ENCODE results near the gene SLX4. TPM values are rescaled to one million over a fixed set of nuclear protein-coding genes. Genes with fewer than 3 reads are reported as not detected.

The SLX4 gene
- total RNA-seq, 1 donor from 2014 or later = 13.0 TPM

DNA sequence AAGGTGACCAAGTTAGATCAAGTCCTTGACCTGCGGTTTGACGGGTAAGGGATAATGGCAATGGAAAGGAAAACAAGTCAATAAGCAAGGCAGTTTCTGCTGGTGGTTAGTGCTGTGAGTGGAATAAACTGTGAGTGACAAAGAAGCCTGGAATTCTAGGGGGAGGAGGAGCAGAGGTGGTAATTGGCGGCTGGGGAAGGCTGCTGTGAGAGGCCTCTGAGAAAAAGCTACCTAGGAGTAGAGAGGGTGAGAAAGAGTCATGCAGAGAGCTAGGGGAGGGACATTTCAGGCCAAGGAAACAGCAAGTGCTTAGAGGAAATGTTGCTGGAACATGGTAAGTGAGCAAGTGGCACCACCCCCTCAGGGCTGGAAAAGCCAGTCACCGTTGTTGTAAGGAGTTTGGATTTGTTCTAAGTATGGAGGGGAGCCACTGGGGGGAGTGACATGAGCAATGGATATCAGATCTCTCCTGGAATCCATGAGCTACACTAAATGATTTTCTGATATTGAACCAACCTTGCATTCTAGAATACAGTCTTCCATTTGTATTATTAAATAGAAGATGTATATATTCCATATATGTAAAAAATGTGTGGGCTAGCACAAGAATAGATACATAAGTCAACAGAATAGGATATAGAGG lies 40.9 kb downstream of the SLX4 start:
- no peak for DNase-seq
- no peak for ATAC-seq (ENCODE audit: low read depth)
- peaks cover 7% of the 10 kb centered on the region for H3K9me3 Mint-ChIP-seq
- H3K27ac Mint-ChIP-seq = no peak overlapping the region
- ChIA-PET CTCF (no interaction called here), POLR2A (interaction anchor here (0.6 kb wide), 1 partner anchor 15 kb away, joined by 5 read pairs; no protein-coding TSS in a partner anchor)
- no peak overlapping the region for H3K4me3 Mint-ChIP-seq
- H3K4me1 Mint-ChIP-seq = peaks cover 17% of the 10 kb centered on the region
- TF ChIP-seq, protein P1, sequence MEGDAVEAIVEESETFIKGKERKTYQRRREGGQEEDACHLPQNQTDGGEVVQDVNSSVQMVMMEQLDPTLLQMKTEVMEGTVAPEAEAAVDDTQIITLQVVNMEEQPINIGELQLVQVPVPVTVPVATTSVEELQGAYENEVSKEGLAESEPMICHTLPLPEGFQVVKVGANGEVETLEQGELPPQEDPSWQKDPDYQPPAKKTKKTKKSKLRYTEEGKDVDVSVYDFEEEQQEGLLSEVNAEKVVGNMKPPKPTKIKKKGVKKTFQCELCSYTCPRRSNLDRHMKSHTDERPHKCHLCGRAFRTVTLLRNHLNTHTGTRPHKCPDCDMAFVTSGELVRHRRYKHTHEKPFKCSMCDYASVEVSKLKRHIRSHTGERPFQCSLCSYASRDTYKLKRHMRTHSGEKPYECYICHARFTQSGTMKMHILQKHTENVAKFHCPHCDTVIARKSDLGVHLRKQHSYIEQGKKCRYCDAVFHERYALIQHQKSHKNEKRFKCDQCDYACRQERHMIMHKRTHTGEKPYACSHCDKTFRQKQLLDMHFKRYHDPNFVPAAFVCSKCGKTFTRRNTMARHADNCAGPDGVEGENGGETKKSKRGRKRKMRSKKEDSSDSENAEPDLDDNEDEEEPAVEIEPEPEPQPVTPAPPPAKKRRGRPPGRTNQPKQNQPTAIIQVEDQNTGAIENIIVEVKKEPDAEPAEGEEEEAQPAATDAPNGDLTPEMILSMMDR (IDR thresholded peaks at IDR 0.05) = no peak
- intact Hi-C loops (cut with micrococcal nuclease) = no loop called here
- no peaks in the 10 kb centered on the region for H3K27me3 Mint-ChIP-seq
- peaks cover 29% of the 10 kb centered on the region for H3K36me3 Mint-ChIP-seq (ENCODE audit: low read depth)

DNA sequence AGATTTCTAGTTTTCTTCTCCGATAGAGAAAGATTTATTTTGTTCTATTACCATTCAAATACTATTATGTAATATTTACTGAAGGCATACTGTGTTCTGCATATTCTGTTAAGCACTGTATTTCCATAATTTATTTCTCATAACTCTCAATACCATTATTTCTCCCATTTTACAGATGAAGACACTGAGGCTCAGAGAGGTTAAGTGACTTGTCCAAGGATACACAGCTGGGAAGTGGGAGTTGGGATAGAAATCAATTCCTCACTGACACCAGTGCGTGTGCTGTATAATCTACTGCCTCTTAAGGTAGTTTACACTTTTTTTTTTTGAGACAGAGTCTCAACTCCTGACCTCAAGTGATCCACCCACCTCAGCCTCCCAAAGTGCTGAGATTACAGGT lies 41.6 kb downstream of the SLX4 start:
- Mint-ChIP-seq H3K27ac (no peak overlapping the region), H3K36me3 (ENCODE audit: low read depth) (peaks cover 33% of the 10 kb centered on the region), H3K27me3 (no peaks in the 10 kb centered on the region), H3K9me3 (peaks cover 7% of the 10 kb centered on the region), H3K4me1 (peaks cover 10% of the 10 kb centered on the region), H3K4me3 (no peak overlapping the region)
- POLR2A ChIA-PET = interaction anchor here (0.7 kb wide), 1 partner anchor 9 kb away, joined by 3 read pairs; no protein-coding TSS in a partner anchor
- intact Hi-C loops (cut with micrococcal nuclease) = no loop called here
- TF ChIP-seq, protein P1 (IDR thresholded peaks at IDR 0.05) = no peak
- CTCF ChIA-PET = no interaction called here
- DNase-seq (no peak), ATAC-seq (ENCODE audit: low read depth) (no peak)

DNA sequence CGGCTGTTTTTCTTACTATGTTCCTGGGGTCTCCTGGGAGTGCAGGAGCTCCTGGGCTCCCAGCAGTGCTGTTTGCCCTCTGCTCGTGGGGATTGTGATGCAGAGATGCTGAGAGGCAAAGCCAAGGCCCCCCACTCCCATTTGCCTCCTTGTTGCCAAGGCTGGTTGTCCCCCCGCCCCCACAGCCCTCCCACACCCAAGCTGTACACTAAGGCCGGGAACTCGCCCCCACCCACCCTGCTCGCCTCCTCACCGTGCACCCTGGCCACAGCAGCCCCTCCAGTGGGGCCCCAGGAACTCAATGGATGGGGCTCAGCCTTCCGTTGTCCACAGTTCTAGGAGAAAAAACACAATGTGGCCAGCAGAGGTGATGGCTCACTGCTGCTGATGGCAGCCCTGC lies 44.4 kb downstream of the SLX4 start:
- Mint-ChIP-seq H3K36me3 (ENCODE audit: low read depth) (peaks cover 41% of the 10 kb centered on the region), H3K4me3 (no peak overlapping the region), H3K4me1 (peaks cover 3% of the 10 kb centered on the region), H3K27me3 (no peaks in the 10 kb centered on the region), H3K27ac (no peak overlapping the region), H3K9me3 (peaks cover 7% of the 10 kb centered on the region)
- TF ChIP-seq, protein P1 (IDR thresholded peaks at IDR 0.05) = no peak
- intact Hi-C loops (cut with micrococcal nuclease) = no loop called here
- ChIA-PET CTCF (no interaction called here), POLR2A (no interaction called here)
- DNase-seq (no peak), ATAC-seq (ENCODE audit: low read depth) (no peak)

DNA sequence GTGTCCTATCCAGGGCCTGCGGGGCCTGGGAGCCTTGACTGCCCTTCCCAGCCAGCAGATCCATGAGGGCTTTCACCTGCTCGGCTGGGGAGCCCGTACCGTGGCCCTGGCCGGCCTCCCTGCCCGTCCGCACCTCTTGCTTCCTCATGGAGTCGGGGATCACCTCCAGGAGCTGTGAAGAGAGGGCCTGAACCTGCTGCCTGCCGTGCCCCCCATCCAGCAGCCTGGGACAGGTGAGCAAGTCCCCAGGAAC lies 46.6 kb downstream of the SLX4 start:
- ATAC-seq (ENCODE audit: low read depth) (no peak), DNase-seq (no peak)
- POLR2A ChIA-PET = interaction anchor here (0.6 kb wide), 1 partner anchor 52 kb away, joined by 3 read pairs; no protein-coding TSS in a partner anchor
- TF ChIP-seq, protein P1 (IDR thresholded peaks at IDR 0.05) = no peak
- H3K27me3 Mint-ChIP-seq = no peaks in the 10 kb centered on the region
- no peaks in the 10 kb centered on the region for H3K9me3 Mint-ChIP-seq
- intact Hi-C loops (cut with micrococcal nuclease) = no loop called here
- peaks cover 45% of the 10 kb centered on the region for H3K36me3 Mint-ChIP-seq (ENCODE audit: low read depth)
- H3K27ac Mint-ChIP-seq = no peak overlapping the region
- no peak overlapping the region for H3K4me3 Mint-ChIP-seq
- CTCF ChIA-PET = no interaction called here
- no peaks in the 10 kb centered on the region for H3K4me1 Mint-ChIP-seq

DNA sequence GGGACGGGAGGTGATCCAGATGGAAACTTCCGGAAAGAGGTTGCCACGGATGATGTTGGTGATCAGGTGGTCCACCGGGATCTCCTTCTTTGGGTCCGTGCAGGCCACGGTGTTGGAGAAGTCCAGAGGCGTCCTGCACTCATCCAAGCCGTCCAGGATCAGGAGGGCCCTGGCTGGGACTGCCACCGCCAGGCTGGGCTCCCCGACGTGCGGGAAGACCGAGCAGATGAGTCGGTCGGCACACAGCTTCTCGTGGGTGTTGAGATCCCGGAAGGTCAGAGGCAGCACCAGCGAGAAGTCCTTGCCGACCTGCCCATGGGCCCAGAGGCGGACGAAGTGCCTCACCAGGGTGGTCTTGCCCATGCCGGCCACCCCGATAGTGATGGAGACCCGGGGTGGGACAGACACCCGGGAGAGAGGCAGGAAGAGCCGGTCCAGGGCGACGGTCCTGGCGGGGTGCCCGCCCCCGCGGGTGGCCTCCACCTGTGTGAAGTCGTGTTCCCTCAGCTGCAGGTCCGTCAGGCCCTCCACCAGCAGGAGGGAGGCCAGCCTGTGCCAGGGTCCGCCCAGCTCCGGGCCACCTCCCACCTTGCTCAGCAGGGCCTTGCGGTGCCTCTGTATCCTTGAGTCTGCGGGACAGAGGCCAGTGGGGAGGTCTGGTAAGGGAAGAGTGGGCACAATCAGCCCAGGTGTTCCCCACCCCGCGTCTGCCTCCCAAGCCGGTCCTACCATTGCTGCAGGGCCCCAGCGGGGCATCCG lies 47.1 kb downstream of the SLX4 start:
- Mint-ChIP-seq H3K4me3 (no peak overlapping the region), H3K36me3 (ENCODE audit: low read depth) (peaks cover 47% of the 10 kb centered on the region), H3K9me3 (no peaks in the 10 kb centered on the region), H3K27me3 (no peaks in the 10 kb centered on the region), H3K4me1 (no peaks in the 10 kb centered on the region), H3K27ac (no peak overlapping the region)
- ChIA-PET CTCF (no interaction called here), POLR2A (no interaction called here)
- TF ChIP-seq, protein P1 (IDR thresholded peaks at IDR 0.05) = no peak
- ATAC-seq (ENCODE audit: low read depth) (no peak), DNase-seq (no peak)
- intact Hi-C loops (cut with micrococcal nuclease) = no loop called here

All from activated B cell treated with CpG ODN at 0.5 μM for 24 hours (primary cell).